ENCODE results near the gene DLG1. TPM values are rescaled to one million over a fixed set of nuclear protein-coding genes. Genes with fewer than 3 reads are reported as not detected.

DLG1 gene
- total and polyA plus RNA-seq, 2 donors = 37.6 to 40.4 TPM

DNA sequence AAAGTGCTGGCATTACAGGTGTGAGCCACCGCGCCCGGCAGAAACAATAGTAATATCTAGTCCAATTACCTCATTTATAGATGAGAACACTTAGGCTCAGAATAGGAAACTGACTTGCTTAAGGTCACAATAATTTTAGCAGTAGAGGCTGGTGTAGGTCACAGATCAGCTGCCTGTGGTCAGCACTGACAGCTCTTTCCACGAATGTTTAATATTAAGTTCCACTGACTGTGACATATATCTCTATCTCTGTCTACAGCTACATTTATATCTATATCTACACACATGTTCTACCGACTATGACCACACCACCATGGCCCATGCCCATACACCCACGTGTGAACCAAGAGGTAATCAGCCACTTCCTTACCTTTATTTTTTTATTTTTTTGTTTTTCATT, 40.2 kb upstream of the DLG1 start:
- Histone ChIP-seq H3K4me1 (ENCODE audit: control insufficient read depth in 2 of 2, insufficient read depth in 2 of 2, low read length in 2 of 2) (peaks cover 0 to 12% of the 10 kb centered on the region in 2 donors), H3K36me3 (ENCODE audit: control insufficient read depth in 2 of 2, insufficient read depth in 2 of 2, low read length in 1 of 2) (no peaks in the 10 kb centered on the region), H3K9me3 (ENCODE audit: control insufficient read depth in 2 of 2, insufficient read depth in 1 of 2, low read length in 1 of 2) (no peaks in the 10 kb centered on the region), H3K27ac (ENCODE audit: low read depth in 1 of 2, low read length in 1 of 2) (no peak overlapping the region), H3K27me3 (ENCODE audit: control insufficient read depth in 2 of 2, insufficient read depth in 1 of 2, low read length in 1 of 2) (no peaks in the 10 kb centered on the region), H3K4me3 (ENCODE audit: low read length in 2 of 2) (no peak overlapping the region)
- no peak for DNase-seq (ENCODE audit: low read depth in 6 of 9, low spot score in 9 of 9)
- 92% methylated on average over 6 of the region's 6 CpGs for WGBS

DNA sequence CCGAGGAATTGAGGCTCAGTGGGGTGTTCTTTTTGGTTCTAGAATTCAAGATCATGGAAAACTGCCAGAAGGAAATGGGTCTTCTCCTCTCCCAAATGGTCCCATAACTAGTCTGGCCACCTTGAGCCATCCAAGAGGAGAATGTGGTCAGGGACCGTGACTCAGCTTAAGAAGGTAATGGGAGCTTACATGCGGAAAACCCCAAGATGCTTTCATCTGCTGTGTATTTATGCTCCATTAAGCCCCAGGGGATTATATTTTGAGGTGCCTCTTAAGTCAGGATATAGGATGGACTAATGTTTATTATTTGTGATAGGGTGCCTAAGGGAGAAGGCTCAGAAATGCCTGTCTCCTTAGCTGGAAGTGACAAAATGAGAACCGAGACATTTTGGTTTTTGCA, 39.2 kb upstream of the DLG1 start:
- DNase-seq (ENCODE audit: low read depth in 6 of 9, low spot score in 9 of 9) = no peak
- Histone ChIP-seq H3K36me3 (ENCODE audit: control insufficient read depth in 2 of 2, insufficient read depth in 2 of 2, low read length in 1 of 2) (no peaks in the 10 kb centered on the region), H3K27me3 (ENCODE audit: control insufficient read depth in 2 of 2, insufficient read depth in 1 of 2, low read length in 1 of 2) (no peaks in the 10 kb centered on the region), H3K4me1 (ENCODE audit: control insufficient read depth in 2 of 2, insufficient read depth in 2 of 2, low read length in 2 of 2) (peaks cover 0 to 12% of the 10 kb centered on the region in 2 donors), H3K9me3 (ENCODE audit: control insufficient read depth in 2 of 2, insufficient read depth in 1 of 2, low read length in 1 of 2) (no peaks in the 10 kb centered on the region), H3K4me3 (ENCODE audit: low read length in 2 of 2) (no peak overlapping the region), H3K27ac (ENCODE audit: low read depth in 1 of 2, low read length in 1 of 2) (no peak overlapping the region)
- 94% methylated on average over 4 of the region's 4 CpGs for WGBS

DNA sequence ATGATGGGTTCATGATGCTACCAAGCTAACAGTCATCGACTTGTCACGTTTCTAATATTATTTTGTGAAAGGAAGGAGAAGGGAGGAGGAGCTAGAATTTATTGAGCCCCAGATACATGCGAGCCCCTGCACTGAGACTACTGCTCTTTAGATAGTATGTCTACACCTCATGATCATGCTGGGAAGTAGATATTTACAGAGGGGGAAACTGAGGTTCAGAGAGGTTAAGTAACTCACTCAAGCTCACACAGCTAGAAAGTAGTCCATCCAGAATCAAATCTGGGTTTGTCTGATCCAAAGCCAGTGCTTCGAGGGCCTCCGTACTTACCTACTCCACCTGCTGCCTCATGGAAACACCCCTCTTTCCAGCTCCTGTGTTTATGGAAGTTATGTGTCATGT, 38.8 kb upstream of the DLG1 start:
- H3K36me3 ChIP-seq (ENCODE audit: control insufficient read depth in 2 of 2, insufficient read depth in 2 of 2, low read length in 1 of 2) = no peaks in the 10 kb centered on the region
- H3K9me3 ChIP-seq (ENCODE audit: control insufficient read depth in 2 of 2, insufficient read depth in 1 of 2, low read length in 1 of 2) = no peaks in the 10 kb centered on the region
- no peak for DNase-seq (ENCODE audit: low read depth in 6 of 9, low spot score in 9 of 9)
- peaks cover 0 to 12% of the 10 kb centered on the region in 2 donors for H3K4me1 ChIP-seq (ENCODE audit: control insufficient read depth in 2 of 2, insufficient read depth in 2 of 2, low read length in 2 of 2)
- no peak overlapping the region for H3K4me3 ChIP-seq (ENCODE audit: low read length in 2 of 2)
- no peak overlapping the region for H3K27ac ChIP-seq (ENCODE audit: low read depth in 1 of 2, low read length in 1 of 2)
- 95% methylated on average over 5 of the region's 5 CpGs for WGBS
- no peaks in the 10 kb centered on the region for H3K27me3 ChIP-seq (ENCODE audit: control insufficient read depth in 2 of 2, insufficient read depth in 1 of 2, low read length in 1 of 2)

- no peak overlapping the region for H3K4me3 ChIP-seq (ENCODE audit: low read length in 2 of 2)
- WGBS = 67% methylated on average over 4 of the region's 4 CpGs
These were observed 37.9 kb upstream of the DLG1 start for GRCh38 chr3:197336348-197336747.

GRCh38 chr3:197335428-197336132, 37.2 kb upstream of the DLG1 start:
- no peak for DNase-seq (ENCODE audit: low read depth in 6 of 9, low spot score in 9 of 9)

More at GRCh38 chr3:197336348-197336747, 37.9 kb upstream of the DLG1 start:
- peaks cover 0 to 12% of the 10 kb centered on the region in 2 donors for H3K4me1 ChIP-seq (ENCODE audit: control insufficient read depth in 2 of 2, insufficient read depth in 2 of 2, low read length in 2 of 2)
- no peak for DNase-seq (ENCODE audit: low read depth in 6 of 9, low spot score in 9 of 9)
- H3K36me3 ChIP-seq (ENCODE audit: control insufficient read depth in 2 of 2, insufficient read depth in 2 of 2, low read length in 1 of 2) = no peaks in the 10 kb centered on the region
- H3K27me3 ChIP-seq (ENCODE audit: control insufficient read depth in 2 of 2, insufficient read depth in 1 of 2, low read length in 1 of 2) = no peaks in the 10 kb centered on the region
- H3K9me3 ChIP-seq (ENCODE audit: control insufficient read depth in 2 of 2, insufficient read depth in 1 of 2, low read length in 1 of 2) = no peaks in the 10 kb centered on the region
- no peak overlapping the region for H3K27ac ChIP-seq (ENCODE audit: low read depth in 1 of 2, low read length in 1 of 2)

GRCh38 chr3:197333901-197334639, 35.7 kb upstream of the DLG1 start:
- DNase-seq (ENCODE audit: low read depth in 6 of 9, low spot score in 9 of 9) = peak in 1 of 9 donors; percentile 13
- no peak overlapping the region for H3K27ac ChIP-seq (ENCODE audit: low read depth in 1 of 2, low read length in 1 of 2)
- 74% methylated on average over 11 of the region's 11 CpGs for WGBS
- peaks cover 0 to 4% of the 10 kb centered on the region in 2 donors for H3K4me1 ChIP-seq (ENCODE audit: control insufficient read depth in 2 of 2, insufficient read depth in 2 of 2, low read length in 2 of 2)
- no peaks in the 10 kb centered on the region for H3K27me3 ChIP-seq (ENCODE audit: control insufficient read depth in 2 of 2, insufficient read depth in 1 of 2, low read length in 1 of 2)
- H3K36me3 ChIP-seq (ENCODE audit: control insufficient read depth in 2 of 2, insufficient read depth in 2 of 2, low read length in 1 of 2) = no peaks in the 10 kb centered on the region
- no peak overlapping the region for H3K4me3 ChIP-seq (ENCODE audit: low read length in 2 of 2)
- no peaks in the 10 kb centered on the region for H3K9me3 ChIP-seq (ENCODE audit: control insufficient read depth in 2 of 2, insufficient read depth in 1 of 2, low read length in 1 of 2)

More at GRCh38 chr3:197335428-197336132, 37.2 kb upstream of the DLG1 start:
- Histone ChIP-seq H3K9me3 (ENCODE audit: control insufficient read depth in 2 of 2, insufficient read depth in 1 of 2, low read length in 1 of 2) (no peaks in the 10 kb centered on the region), H3K27ac (ENCODE audit: low read depth in 1 of 2, low read length in 1 of 2) (no peak overlapping the region), H3K27me3 (ENCODE audit: control insufficient read depth in 2 of 2, insufficient read depth in 1 of 2, low read length in 1 of 2) (no peaks in the 10 kb centered on the region), H3K4me1 (ENCODE audit: control insufficient read depth in 2 of 2, insufficient read depth in 2 of 2, low read length in 2 of 2) (peaks cover 0 to 12% of the 10 kb centered on the region in 2 donors), H3K4me3 (ENCODE audit: low read length in 2 of 2) (no peak overlapping the region), H3K36me3 (ENCODE audit: control insufficient read depth in 2 of 2, insufficient read depth in 2 of 2, low read length in 1 of 2) (no peaks in the 10 kb centered on the region)
- 93% methylated on average over 13 of the region's 13 CpGs for WGBS

GRCh38 chr3:197331131-197331530, 32.7 kb upstream of the DLG1 start:
- 92% methylated on average over 2 of the region's 3 CpGs for WGBS
- H3K4me3 ChIP-seq (ENCODE audit: low read length in 2 of 2) = no peak overlapping the region
- DNase-seq (ENCODE audit: low read depth in 6 of 9, low spot score in 9 of 9) = no peak
- H3K36me3 ChIP-seq (ENCODE audit: control insufficient read depth in 2 of 2, insufficient read depth in 2 of 2, low read length in 1 of 2) = no peaks in the 10 kb centered on the region
- H3K4me1 ChIP-seq (ENCODE audit: control insufficient read depth in 2 of 2, insufficient read depth in 2 of 2, low read length in 2 of 2) = peaks cover 0 to 4% of the 10 kb centered on the region in 2 donors
- no peaks in the 10 kb centered on the region for H3K9me3 ChIP-seq (ENCODE audit: control insufficient read depth in 2 of 2, insufficient read depth in 1 of 2, low read length in 1 of 2)
- H3K27ac ChIP-seq (ENCODE audit: low read depth in 1 of 2, low read length in 1 of 2) = no peak overlapping the region
- H3K27me3 ChIP-seq (ENCODE audit: control insufficient read depth in 2 of 2, insufficient read depth in 1 of 2, low read length in 1 of 2) = no peaks in the 10 kb centered on the region

GRCh38 chr3:197329382-197329781, 31.0 kb upstream of the DLG1 start:
- 92% methylated on average over 3 of the region's 3 CpGs for WGBS

DNA sequence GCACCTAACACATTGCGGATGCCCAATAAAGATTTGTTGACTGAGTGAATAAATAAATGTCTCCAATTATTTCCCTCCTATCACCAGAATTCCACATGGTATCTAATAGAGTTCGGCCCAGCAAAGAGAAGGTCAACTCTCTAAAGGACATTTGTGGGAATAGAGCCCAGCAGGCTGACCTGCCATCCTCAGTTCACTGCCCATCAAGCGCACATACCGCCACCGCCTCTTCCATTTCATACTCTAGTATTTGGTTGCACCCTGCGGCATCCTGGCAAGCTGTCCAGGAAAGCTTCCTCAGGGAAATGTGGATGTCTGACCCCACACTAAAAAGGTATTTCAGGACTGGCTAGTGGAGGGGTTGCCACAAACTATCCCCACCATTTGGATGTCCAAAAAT, 29.8 kb upstream of the DLG1 start:
- H3K27ac ChIP-seq (ENCODE audit: low read depth in 1 of 2, low read length in 1 of 2) = no peak overlapping the region
- no peaks in the 10 kb centered on the region for H3K27me3 ChIP-seq (ENCODE audit: control insufficient read depth in 2 of 2, insufficient read depth in 1 of 2, low read length in 1 of 2)
- no peak overlapping the region for H3K4me3 ChIP-seq (ENCODE audit: low read length in 2 of 2)
- H3K4me1 ChIP-seq (ENCODE audit: control insufficient read depth in 2 of 2, insufficient read depth in 2 of 2, low read length in 2 of 2) = no peaks in the 10 kb centered on the region
- H3K36me3 ChIP-seq (ENCODE audit: control insufficient read depth in 2 of 2, insufficient read depth in 2 of 2, low read length in 1 of 2) = no peaks in the 10 kb centered on the region
- 98% methylated on average over 6 of the region's 6 CpGs for WGBS
- H3K9me3 ChIP-seq (ENCODE audit: control insufficient read depth in 2 of 2, insufficient read depth in 1 of 2, low read length in 1 of 2) = peaks cover 0 to 1% of the 10 kb centered on the region in 2 donors
- no peak for DNase-seq (ENCODE audit: low read depth in 6 of 9, low spot score in 9 of 9)

More at GRCh38 chr3:197329382-197329781, 31.0 kb upstream of the DLG1 start:
- H3K36me3 ChIP-seq (ENCODE audit: control insufficient read depth in 2 of 2, insufficient read depth in 2 of 2, low read length in 1 of 2) = no peaks in the 10 kb centered on the region
- no peak overlapping the region for H3K4me3 ChIP-seq (ENCODE audit: low read length in 2 of 2)
- H3K27ac ChIP-seq (ENCODE audit: low read depth in 1 of 2, low read length in 1 of 2) = no peak overlapping the region
- H3K4me1 ChIP-seq (ENCODE audit: control insufficient read depth in 2 of 2, insufficient read depth in 2 of 2, low read length in 2 of 2) = peaks cover 0 to 3% of the 10 kb centered on the region in 2 donors
- no peaks in the 10 kb centered on the region for H3K27me3 ChIP-seq (ENCODE audit: control insufficient read depth in 2 of 2, insufficient read depth in 1 of 2, low read length in 1 of 2)
- DNase-seq (ENCODE audit: low read depth in 6 of 9, low spot score in 9 of 9) = no peak
- H3K9me3 ChIP-seq (ENCODE audit: control insufficient read depth in 2 of 2, insufficient read depth in 1 of 2, low read length in 1 of 2) = peaks cover 0 to 1% of the 10 kb centered on the region in 2 donors

Data from thymus (tissue), 11 donors.